Stimulated activated CD4-positive, alpha-beta T cell treated with anti-CD3 and anti-CD28 coated beads, Interleukin-2, amount 100 ng/mL, for 48 hours (primary cell): ENCODE measurements around the gene DICER1.

Source experiments
- DNase-seq, 2 donors: peaks; one replicate each; pipeline ENCODE4 v3.0.0-alpha.2; 2020

The DICER1 gene

DNA sequence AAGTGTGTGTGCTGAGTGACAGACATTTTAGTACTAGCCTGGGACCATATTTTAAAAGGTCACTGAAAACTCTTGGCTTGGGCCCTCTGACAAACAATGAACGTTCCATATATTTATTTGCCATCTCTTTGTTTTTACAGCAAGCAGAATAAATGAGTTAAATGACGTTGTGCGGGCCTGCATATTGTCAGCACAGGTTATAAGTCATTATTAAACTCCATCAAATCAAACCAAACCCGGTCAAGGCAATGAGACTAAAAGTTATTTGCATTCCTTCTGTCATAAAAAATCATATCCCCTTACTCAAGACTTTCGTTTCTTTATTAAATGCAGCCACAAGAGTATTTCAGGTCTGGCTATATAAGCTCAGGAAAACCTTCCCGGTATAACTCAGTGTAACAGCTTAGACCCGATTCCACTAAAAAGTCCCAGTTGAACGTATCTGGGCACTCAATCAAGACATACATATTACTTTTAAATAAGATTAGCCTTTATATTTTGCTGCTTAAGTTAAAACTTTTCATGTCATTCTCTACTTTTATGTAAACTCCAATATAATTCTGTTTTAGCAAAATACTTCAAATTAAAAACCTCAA lies 84.9 kb downstream of the DICER1 start:
- DNase-seq: no peak

DNA sequence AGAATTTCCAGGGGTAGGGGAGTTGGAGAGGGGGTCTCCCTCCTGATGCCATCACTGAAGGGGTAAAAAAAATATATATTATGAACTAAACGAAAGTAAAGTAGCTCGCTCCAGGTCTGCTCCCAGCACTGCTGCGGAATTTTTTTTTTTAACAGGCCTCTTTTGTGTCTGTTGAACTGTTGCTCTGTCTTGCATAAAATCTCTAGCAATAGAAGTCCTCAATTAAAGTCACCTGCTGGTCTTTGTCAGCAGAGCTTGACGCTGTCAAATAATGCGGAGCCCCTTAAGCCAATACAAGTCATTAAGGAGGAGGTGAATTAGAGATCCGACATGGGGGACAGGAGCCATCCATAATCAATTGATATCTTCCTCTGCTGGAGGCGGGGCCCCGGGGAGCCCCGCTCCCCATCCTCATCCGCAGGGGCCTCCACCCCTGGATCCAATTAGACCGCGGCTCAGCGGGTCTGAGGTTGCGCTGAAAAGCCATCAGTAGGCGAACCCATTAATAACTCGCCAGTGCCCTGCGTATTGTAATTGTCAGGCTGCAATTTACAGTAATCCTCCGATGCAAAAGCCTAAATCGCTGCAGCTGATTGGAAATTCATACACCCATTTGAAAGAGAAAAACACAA lies 85.6 kb downstream of the DICER1 start:
- no peak for DNase-seq

DNA sequence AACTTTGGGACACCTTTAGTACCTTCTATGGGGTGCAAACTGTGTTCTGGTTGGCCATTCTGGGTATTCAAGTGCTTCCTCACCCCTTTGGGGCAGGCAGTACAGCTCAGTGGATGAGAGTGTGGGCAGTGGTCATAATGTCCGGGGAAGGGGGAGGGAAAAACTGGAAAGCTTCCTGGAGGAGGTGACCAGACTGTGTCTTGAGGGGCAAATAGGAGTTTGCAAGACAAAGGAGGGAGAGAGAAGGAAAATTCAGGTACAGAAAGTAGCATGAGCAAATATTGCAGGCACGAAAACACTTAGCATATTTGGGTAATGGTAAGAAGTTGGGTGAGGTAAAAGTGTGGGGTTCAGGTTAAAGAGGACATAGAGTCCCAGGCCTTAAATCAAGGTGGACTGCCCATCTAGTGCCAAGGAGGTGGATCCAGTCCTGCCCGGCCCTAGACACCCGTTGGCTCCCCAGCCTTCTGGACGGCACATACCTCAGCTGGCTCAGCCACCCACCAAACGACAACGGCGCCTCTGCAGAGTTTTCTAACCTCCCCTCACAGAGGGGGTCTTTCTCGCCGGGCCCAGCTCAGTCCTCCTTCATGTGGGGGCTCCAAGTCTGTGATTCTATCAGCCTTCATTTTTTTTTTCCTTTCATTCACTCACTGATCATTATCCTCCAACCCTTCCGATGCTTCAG lies 86.4 kb downstream of the DICER1 start:
- no peak for DNase-seq

DNA sequence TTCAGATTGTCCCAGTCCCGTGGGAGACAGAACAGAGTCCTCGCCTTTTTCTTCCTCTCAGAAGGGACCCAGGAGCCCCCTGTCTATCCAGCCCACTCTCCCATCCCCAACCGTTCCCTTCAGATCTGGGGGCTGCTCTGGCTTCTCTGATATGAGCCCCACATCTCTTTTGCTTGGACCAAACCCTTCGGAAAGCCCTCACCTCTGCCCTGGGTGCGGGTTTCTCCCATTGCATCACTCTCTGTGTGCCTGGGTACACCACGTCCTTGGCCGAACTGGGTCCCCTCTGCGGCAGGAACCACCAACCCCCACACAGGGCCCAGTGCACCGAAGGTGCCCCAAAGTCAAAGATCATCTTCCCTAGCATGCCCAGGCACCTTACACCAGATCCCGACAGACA lies 87.8 kb downstream of the DICER1 start:
- no peak for DNase-seq

DNA sequence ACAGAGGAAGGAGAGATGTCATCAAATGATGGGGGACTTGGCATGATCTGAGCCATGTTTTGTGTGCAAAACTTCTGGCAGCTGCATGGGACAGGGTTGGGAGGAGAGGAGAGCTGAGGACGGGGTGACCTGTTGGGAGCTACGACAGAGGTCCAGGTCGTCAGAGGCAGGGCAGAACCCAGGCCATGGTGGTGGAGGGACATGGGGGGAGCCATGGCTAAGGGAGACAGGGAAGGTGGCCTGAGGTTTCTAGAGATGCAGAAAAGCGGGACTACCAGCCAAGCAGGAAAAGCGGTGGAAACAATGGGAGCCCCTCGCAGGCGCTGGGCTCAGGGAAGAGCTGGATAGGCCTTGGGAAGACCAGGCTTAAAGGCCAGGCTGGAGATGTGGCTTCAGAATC lies 88.3 kb downstream of the DICER1 start:
- DNase-seq: no peak

DNA sequence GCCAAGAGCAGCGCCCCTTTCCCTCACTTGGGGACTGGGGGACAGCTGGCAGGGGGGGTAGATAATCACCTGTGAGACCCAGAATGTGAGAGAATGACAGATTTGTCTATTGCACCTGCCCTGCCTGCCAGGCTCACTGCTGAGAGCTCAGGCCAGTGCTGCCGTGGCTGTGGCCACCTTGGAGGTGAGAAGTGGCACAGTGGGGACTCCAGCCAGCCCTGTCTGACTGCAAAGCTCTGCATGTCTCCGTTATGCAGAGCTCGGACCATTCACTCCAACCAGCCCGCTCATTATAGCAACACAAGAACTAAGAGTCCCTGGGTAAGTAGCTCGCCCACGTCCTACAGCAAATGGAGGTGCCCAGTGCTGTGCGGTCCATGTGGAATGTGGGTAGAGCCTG lies 88.8 kb downstream of the DICER1 start:
- DNase-seq: no peak

DNA sequence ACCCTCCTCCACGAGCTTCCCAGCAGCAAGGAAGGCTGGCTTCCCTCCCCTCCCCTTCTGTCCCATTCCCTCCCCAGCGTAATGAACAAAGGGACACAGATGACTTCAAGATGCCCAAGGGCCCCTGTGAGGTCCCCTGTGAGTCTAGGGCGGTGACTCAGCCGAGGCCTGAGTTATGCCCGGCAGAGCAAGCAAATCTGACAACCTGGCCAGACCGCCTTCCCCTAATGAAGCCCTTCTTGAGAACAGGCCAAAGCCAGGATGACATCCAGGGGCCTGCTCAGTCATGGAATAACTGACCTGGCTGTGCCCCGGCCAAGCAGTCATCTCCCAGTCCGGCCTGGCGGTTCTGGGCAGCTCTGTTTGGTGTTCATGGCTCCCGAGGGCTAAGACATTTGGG lies 89.2 kb downstream of the DICER1 start:
- no peak for DNase-seq

DNA sequence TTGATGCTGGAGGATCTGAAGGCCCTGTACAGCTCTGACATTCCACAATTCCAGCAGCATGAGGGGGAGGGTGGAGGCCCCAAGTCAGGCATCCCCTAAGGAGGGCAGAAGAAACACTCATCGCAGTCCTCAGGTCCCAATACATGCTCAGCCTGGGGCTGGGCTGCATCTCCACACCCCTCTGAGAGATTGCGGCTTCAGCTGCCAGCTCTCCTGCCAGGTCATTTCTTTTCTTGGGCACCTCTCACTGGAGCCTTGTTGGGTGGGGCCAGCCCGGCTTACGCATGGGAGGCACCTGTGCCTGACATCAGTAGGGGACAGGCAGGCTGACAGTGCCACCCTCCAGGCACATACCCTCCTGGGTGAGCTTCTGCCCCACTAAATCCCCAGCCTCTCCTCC lies 89.8 kb downstream of the DICER1 start:
- DNase-seq: no peak

DNA sequence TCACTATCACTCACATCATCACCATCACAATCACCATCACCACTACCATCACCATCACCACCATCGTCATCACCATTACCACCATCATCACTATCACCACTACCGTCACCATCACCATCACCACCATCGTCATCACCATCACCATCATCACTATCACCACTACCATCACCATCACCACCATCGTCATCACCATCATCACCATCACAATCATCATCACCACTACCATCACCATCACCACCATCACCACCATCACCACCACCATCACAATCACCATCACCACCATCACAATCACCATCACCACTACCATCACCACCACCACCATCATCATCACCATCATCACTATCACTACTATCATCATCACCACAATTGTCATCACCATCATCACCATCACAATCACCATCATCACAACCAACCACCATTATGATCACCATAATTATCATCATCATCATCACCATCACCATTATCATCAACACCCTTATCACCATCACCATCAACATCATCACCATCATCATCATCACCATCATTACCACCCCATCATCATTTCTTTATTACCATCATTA lies 90.8 kb downstream of the DICER1 start:
- no peak for DNase-seq

DNA sequence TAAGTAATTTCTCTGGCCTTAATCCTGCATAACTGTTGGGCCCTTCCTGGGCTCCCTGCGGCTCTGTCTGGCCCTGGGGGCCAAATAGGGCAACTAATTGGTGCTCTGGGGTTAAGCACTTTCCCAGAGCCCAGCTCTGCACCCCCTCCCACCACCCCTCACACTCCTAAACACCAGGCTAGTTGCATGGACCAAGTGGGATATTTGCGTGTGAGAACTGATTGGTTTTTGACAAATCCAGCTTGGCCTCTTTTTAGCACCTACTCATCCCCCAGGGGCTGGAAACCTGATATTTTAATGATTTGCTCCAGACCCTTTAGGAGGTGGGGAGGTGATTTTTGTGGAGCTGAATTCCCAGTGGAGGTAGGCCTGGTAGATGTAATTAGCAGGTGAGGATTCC lies 91.9 kb downstream of the DICER1 start:
- DNase-seq: no peak

DNA sequence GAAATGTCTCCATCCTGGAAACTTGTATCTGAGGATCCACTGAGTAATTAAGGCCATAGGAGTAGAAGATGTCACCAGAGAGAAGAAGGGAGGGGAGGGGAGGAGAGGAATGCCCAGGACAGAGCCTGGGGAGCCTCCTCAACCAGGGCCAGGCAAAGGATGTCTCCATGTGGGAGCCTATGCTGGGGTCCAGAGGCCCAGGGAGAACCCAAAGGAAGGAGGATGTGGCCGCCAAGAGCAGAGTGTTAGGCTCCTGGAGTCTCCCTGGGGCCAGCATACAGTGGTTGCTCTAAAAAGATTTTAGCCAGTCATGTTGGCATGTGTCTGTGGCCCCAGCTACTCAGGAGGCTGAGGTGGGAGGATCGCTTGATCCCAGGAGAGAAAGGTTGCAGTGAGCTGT lies 92.6 kb downstream of the DICER1 start:
- no peak for DNase-seq

DNA sequence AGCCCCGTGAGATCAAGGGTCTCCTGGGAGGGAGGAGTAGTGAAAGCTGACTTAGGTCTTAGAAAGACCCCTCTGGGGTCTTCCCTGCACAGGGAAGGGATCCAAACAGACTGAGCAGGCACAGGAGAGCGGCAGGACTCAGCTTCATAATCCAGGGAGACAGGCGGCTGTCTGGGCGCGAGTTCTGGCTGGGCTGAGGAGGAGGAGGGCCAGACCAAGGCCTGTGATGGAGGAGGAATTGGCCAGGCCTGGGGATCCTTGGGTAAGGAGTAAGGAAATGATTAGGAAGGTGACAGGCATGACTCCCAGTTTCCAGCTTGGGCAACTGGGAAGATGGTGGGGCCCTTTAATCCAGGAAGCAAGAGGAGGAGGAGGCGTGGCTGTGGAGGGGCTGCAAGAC lies 93.1 kb downstream of the DICER1 start:
- no peak for DNase-seq

DNA sequence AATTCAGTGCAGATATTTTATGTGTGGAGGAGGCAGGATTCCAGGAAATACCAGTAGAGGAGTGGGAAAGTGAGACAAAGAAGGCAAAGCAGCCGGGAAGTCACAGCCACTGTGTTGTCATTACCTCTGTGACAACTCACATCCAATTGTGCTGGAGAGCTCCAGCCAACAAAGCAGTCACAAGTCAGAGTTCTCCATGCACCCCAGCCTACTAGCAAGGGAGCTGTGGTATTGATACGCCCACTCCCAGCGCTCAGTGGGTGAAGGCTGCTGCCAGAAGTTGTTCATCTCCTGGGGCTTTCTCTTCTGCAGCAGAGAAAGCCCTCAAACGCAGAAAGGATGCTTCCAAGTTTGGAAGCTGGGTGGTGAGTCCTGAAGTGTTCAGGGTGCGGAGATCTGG lies 93.9 kb downstream of the DICER1 start:
- no peak for DNase-seq

DNA sequence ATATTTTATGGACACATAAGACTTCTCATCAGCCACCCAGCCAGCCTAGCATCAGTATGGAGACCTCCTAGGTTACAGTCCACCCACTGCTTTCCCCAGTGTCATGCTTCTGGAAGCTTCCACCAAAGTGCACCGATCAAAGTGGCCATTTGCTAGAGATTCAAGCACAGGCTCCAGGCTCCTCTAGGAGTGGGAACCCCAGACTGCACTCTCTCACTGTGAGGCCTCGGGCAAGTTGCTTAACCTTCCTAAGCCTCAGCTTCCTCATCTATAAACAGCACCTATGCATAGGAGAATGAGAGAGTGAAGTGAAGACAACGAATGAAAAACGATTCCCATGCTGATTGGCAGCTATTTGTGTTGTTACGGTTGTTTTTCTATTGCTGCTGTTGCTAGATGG lies 94.4 kb downstream of the DICER1 start:
- DNase-seq: no peak

DNA sequence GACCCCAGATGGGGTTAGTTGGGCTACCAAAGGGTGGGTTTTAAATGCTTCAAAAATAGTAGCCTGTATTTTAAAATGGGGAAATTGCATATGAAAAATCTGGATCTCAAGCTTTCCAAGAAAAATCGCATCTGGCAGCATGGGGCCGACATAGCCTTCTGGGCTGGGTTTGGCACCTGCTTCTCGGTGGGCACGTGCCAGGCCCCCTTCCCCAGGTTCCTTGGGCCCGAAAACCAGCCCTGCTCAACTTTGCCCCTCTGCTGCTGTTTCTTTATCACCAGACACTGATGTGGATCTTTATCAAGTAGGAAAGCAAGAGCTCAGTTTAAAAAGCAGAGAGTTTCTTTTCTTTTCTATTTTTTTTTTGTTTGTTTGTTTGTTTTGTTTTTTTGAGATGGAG lies 95.1 kb downstream of the DICER1 start:
- DNase-seq: no peak

DNA sequence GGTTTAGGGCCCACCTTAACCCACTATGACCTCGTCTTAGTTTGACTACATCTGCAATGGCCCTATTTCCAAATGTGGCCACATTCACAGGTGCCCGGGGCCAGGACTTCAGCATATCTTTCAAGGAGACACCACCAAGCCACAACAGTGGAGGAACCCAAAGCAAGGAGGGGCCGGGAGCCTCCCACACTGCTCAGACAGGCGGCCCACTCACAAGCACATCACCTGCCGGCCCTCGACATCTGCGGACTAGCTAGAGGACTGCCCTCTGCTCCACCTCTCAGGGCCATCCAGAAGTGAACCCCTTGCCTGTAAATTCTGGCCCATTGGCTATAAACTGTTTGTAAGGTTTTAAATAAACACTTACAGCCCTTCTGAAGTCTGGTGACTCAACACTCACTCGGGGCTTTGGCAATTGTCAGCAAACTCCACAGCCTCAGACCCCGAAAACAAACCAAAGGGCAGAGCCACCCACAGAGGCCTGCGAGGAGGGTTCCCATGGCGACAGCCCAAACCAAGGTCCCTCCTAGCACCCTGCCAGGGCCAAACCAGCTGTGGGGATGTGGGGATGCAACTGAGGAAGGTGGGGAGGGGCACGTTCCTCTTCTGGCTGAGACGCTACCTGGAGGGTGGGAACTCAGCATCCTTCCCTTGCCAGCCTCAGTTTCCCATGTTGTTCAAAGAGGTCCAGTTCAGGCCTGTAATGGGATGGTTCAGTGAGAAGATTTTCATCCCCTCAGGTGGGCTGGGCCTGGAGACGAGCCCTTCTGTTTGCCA lies 95.8 kb downstream of the DICER1 start:
- no peak for DNase-seq

DNA sequence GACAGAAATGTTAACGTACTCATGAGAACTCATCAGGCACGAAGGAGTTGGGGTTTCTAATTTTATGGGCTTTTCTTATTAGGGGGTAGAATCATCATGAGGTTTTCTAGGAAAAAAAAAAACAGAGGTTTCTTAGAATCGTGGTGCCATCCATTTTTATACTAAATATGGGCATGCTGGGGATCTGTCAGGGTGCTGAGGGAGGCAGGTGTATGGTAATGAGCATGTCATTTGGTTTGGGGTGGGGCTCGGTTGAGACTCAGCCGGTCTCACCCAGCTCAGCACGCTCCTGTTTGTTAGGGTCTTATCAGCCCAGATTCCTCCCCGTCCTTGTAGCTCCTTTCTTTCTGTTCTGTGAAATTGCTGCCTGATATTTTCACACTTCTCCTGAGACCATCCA lies 98.2 kb downstream of the DICER1 start:
- no peak for DNase-seq

DNA sequence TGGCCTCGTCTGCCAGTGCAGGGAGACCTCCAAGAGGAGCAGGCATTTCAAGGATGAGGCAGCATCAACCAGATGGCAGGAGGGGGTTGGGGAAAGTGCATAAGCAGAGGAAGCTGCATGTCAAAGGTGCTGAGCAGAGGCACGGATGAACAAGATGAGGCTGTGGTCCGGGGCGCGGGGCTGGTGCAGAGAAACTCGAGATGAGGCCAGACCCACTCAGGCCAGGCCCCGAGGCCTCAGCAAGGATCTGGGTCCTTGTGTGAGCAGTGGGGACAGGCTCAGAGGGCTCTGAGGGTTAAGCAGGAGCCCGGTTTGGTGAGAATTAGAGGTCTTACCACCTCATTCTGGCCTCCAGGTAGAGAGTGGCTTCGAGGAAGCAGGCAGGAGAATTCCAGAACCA lies 98.8 kb downstream of the DICER1 start:
- DNase-seq: no peak

DNA sequence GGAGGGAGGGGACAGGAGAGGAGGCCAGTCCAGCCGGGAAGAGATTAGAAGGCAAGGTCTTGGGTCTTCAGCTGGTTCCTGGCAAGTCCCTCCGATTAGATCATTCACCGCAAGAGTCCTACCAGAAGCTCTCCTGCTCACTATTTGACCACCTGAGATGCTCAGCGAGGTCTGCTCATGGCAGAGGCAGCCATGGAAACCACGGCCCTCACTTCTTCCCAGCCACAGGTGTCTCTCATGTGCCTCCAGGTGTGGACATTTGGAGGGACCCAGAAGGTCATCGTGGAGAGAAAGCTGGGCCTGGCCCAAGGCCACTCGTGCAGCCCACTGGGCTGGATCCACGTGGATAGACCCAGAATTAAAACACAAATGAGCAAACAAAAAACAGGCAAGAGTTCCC lies 99.5 kb downstream of the DICER1 start:
- DNase-seq: no peak

DNA sequence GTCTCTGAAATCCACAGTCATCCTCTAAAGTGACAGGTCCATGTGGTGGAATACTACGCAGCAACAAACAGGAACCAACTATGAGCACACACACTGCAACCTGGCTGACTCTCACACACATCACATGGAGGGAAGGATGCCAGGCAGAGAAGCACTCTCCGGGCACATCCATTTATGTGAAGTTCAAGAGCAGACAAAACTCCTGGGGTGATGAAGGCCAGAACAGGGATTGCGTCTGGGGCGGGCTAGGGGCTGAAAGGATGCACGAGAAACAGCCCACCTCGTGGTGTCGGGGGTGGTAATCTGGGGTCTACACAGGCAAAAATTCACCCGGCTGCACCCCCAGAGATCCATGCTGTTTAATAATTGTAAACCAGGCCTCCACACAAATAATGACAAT lies 100.2 kb downstream of the DICER1 start:
- no peak for DNase-seq

DNA sequence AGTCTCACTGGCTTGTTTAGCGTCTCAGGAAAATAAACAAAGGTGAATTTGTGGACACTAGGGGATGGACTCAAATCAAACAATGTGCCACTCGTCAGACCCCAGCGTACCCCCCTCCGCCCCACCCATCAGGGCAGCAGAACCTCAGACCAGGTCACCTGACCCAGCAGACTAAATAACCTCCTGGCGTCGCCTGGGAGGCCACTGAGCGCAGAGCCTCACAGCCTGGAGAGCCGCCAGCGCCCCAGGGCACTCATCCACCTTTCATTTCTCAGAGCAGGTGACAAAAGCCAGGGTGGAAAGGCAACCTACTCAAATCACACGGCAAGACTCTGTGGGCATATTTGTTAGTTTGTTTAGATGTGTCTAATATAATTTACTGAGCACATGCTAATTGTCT lies 100.9 kb downstream of the DICER1 start:
- DNase-seq: no peak

DNA sequence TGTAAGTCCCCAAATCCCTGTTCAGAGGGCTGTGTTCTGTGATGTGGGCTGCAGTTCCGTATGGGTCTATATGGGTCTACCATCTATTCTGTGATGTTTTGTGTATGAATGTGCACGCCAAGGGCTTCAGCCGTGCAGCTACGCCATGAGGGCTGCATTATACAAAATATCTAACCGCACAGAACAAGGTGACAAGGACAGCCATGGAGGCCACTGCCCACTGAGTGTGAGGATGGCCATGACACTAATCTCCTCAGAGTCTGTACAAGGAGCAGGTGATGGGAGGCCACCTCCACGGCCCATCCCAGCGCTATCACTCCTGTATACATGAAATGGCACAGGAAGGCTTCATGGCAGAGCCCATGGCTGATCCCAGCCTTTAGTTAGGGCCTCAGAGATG lies 102.0 kb downstream of the DICER1 start:
- no peak for DNase-seq
